ENCODE data around the gene ACVR1C.

ACVR1C gene

GRCh38 chr2:157492189-157492773, 136.4 kb downstream of the ACVR1C start:
- peak; percentile 86 for DNase-seq

GRCh38 chr2:157489983-157490382, 138.7 kb downstream of the ACVR1C start:
- DNase-seq: no peak

GRCh38 chr2:157488877-157489276, 139.8 kb downstream of the ACVR1C start:
- no peak for DNase-seq

- DNase-seq: no peak
Measured at GRCh38 chr2:157487747-157488146, 140.9 kb downstream of the ACVR1C start.

GRCh38 chr2:157487271-157487610, 141.4 kb downstream of the ACVR1C start:
- DNase-seq: no peak

DNA sequence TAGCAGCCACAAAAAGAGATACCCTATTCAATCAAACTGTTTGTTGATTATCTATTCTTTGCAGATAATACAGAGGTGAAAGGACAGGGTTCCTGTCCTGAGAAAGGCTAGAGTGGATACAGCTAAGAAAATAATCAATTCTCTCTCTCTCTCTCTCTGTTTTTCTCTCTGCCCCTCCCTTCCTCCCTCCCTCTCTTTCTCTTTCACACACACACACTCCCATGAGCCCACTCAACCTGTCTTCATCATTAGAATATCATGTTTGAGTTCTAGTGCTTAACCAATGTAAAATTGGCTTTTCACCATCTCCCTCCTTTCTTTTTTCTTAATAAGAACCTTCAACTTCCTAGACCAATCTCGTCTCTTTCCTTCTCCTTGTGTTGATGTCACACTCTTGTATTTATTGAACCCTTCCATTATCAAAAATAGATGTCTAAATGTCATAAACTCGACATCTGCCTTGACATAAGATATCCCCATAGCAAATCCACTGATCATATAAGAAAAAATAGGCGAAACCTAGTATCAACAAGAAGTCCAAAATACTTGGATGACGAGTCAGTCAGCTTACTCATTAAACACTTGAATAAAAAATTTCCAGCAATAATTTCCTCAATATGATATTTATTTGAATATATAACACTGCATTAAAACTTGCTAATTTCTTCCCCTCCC, 141.9 kb downstream of the ACVR1C start:
- DNase-seq: no peak

DNA sequence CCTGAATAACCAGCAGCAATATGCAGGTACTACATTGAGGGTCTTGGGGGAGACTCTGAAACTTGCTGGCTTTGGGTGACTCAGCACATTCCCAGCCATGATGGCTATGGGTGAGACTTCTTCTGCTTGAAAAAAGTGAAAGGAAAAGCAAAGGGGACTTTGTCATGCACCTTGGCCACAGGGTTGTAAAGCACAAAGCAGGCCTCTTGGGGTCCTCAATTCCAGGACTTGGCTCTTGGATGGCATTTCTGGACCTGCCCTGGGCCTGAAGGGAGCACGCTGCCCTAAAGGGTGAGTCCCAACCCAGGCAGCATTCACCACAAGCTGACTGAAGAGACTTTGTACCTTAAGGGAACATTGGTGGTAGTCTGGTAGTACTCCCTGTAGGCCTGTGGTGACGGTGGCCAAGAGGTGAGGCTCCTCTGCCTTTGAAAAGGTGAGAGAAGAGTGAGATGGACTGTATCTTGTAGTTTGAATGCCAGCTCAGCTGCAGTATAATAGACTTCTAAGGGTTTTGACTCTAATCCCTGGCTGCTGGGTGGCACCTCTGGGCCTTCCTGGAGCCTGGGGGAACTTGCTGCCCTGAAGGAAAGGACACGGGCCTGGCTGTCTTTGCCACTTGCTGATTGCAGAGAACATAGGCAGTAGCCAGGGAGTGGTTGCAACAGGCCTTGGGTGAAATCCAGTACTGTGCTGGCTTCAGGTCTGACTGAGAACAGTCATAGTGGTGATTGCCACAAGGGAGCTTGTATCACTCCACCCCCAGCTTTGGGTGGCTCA, 148.3 kb downstream of the ACVR1C start:
- DNase-seq: peak; percentile 90

DNA sequence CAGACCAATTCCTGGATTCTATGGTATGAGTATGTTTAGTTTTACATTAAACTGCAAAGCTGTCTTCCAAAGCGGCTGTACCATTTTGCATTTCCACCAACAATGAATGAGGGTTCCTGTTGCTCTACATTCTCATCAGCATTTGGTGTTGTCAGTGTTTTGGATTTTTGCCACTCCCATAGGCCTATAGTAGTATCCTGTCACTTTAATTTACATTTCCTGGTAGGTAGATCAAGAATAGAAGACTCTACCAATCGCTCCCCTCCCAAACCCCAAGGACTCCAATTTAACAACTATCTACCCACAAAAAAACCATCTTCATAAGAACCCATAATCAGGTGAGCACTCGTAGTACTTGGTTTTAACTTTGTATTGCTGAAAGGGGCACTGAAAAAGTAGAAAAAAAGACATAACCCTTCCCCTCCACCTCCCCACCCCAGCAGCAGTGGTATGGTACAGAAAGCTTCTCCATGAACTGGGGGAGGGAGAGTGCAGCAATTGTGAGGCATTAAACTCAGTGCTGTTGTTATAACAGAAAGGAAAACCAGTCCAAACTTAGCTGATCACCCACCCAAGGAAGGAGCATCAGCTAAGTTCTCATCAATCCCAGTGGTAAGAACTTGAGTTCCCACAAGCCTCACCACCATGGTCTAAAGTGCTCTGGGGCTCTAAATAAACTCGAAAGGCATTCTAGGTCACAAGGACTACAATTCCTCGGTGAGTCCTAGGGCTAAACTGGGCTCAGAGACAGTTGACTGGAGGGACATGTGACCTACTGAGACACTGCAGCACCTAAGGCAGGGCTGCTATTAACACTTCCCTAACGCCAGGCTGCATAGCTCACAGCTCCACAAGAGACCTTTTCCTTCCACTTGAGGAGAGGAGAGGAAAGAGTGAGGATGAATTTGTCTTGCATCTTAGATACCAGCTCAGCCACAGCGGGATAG, 149.3 kb downstream of the ACVR1C start:
- no peak for DNase-seq

DNA sequence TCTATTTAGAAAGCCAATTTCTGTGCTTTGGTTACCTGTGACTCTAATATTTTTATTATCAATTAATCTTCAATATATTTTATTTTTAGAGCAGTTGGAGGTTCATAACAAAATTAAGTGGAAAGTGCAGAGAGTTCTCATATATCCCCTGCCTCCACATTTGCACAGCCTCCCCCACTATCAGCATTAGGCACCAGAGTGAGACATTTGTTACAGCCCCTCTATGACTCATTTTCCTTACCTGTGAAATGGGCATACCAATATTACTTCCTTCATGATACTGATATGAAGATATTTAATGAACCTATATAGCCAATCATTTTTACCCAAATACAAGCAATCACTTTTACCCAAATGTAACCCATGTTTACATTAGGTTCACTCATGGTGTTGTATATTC, 150.7 kb downstream of the ACVR1C start:
- DNase-seq: peak; percentile 66

GRCh38 chr2:157476953-157477709, 151.5 kb downstream of the ACVR1C start:
- DNase-seq: peak; percentile 86
